ENCODE measurements around the gene SCOC. TPM values are rescaled to one million over a fixed set of nuclear protein-coding genes. Genes with fewer than 3 reads are reported as not detected.
A peak's percentile ranks its signal among the peaks of the same experiment; 100 is the strongest.

The SCOC gene
- total and polyA plus RNA-seq, 10 of the 15 experiments (the other 5 are each of a cell fraction or from before 2014, with no cell fraction given) = 28.2 to 154 (median 54.0) TPM

GRCh38 chr4:140330311-140330900 lies 43.0 kb upstream of the SCOC start:
- no peak overlapping the region for H3K4me3 ChIP-seq
- RAD21 ChIA-PET (ENCODE audit: unreplicated experiment) = interaction anchor here (1.1 to 1.8 kb wide), 4 partner anchors 30 to 522 kb away, joined by 3 to 5 read pairs (median 3); no protein-coding TSS in a partner anchor
- WGBS (ENCODE audit: insufficient coverage, insufficient replicate concordance, low lambda C conversion rate, missing lambda C conversion rate) = 45% methylated on average over 1 of the region's 1 CpG
- FAIRE-seq (no peak), ATAC-seq (no peak), DNase-seq (ENCODE audit: low read depth, low spot score) (no peak)
- H3K4me2 ChIP-seq (ENCODE audit: control insufficient read depth, insufficient read depth) = no peak overlapping the region
- CTCF ChIA-PET = interaction anchor here (0.8 to 2.7 kb wide), 14 partner anchors 11 to 727 kb away, joined by 3 to 11 read pairs (median 4); no protein-coding TSS in a partner anchor
- H3K36me3 ChIP-seq (ENCODE audit: control insufficient read depth in 2 of 2, insufficient read depth in 2 of 2, low read length in 1 of 2) = no peaks in the 10 kb centered on the region
- SMC1A ChIA-PET (ENCODE audit: uncharacterized antibody, unreplicated experiment) = interaction anchor here (1.0 to 1.8 kb wide), 5 partner anchors 279 to 554 kb away, joined by 3 to 4 read pairs (median 3); no protein-coding TSS in a partner anchor
- TF ChIP-seq CTCF (IDR thresholded peaks at IDR 0.05 in 2 of 3, conservative IDR thresholded peaks at IDR 0.05 in 1 of 3; ENCODE audit: control insufficient read depth in 2 of 3, extremely low read depth in 1 of 3, insufficient read depth in 1 of 3, low read depth in 3 of 3, low read length in 3 of 3) = peak in 2 of 3 experiments; percentile 13 to 39; a peak in 3 of 6 replicates
- peak; percentile 8; the same call in 1 of the 2 replicates for TF ChIP-seq SMC3 (IDR thresholded peaks at IDR 0.05; ENCODE audit: borderline replicate concordance, low read length)
- peak; percentile 25; the same call in 1 of the 2 replicates for TF ChIP-seq RAD21 (IDR thresholded peaks at IDR 0.05; ENCODE audit: insufficient read depth, low read depth, low read length)
- no peak for TF ChIP-seq ZNF687 (IDR thresholded peaks at IDR 0.05)
- BruUV-seq (replicated peaks) = no TSS peak
- intact Hi-C loops (cut with micrococcal nuclease; ENCODE audit: unreplicated experiment) (no loop called here), in situ Hi-C loops (cut with MboI) (no loop called here)
- no peaks in the 10 kb centered on the region for H4K20me1 ChIP-seq (ENCODE audit: control insufficient read depth, insufficient read depth)
- H3K27ac ChIP-seq (ENCODE audit: control insufficient read depth, insufficient read depth) = no peak overlapping the region
- no peaks in the 10 kb centered on the region for H3K4me1 ChIP-seq (ENCODE audit: control insufficient read depth, insufficient read depth, low read length)
- POLR2A ChIA-PET = no interaction called here
- H3K79me2 ChIP-seq (ENCODE audit: control insufficient read depth, insufficient read depth, low read length) = no peaks in the 10 kb centered on the region
- H3K27me3 ChIP-seq (replicated peaks in 1 of 2; ENCODE audit: control insufficient read depth in 2 of 2, insufficient read depth in 2 of 2, low read length in 1 of 2) = no peaks in the 10 kb centered on the region
- H2AFZ ChIP-seq (ENCODE audit: control insufficient read depth, low read depth, low read length) = no peak overlapping the region
- H3K9ac ChIP-seq (ENCODE audit: control insufficient read depth, insufficient read depth, low read length) = no peak overlapping the region
- H3K9me3 ChIP-seq (replicated peaks; ENCODE audit: control insufficient read depth, insufficient read depth, low read length) = no peaks in the 10 kb centered on the region

Measured in GM12878 (cell line).